Measurements from ENCODE around the gene ABCB10. TPM values are rescaled to one million over a fixed set of nuclear protein-coding genes. Genes with fewer than 3 reads are reported as not detected.
"Not testable (repeated sequence)": the region's sequence is repeated elsewhere in the genome, so short reads cannot be mapped to it uniquely, and the experiment has no call there.

ABCB10 gene
- total RNA-seq, 2 experiments from 2014 or later: 32.4 to 39.9 TPM

DNA sequence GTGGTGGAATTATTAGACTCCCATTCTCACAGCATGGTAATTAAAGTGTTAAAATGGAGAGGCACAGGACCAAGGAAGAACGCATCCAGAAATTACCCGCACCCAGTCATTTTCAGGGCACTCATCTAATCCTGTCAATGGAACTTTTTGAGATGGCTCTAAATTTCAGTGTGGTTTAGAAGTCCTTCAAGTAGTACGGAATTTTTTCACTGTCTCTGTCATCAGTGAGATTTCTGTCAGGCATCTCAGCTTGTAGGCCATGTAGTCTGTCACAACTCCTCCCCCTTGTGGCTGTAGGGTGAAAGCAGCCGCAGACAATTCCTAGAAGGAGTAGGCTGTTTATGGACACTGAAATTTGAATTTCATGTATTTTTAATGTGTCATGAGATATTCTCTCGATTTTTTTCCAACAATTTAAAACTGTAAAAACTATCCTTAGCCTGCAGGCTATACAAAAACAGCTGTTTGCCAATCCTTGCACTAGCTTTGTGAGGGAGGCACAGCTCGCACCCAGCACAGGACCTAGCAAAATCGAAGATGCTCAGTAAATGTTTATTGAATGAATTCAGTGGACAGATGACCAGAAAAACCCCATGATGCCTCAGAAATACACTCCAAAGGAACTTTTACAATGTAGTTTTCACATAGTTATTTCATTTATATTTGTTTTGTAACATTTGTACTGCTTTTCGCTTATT, 43.8 kb downstream of the ABCB10 start:
- POLR2A ChIA-PET: no interaction called here
- H3K36me3 Mint-ChIP-seq (ENCODE audit: low read depth): peaks cover 16% of the 10 kb centered on the region
- no peaks in the 10 kb centered on the region for H3K27me3 Mint-ChIP-seq (ENCODE audit: low read depth)
- H3K4me3 Mint-ChIP-seq: no peak overlapping the region
- H3K4me1 Mint-ChIP-seq (ENCODE audit: low read depth): peaks cover 12% of the 10 kb centered on the region
- no peaks in the 10 kb centered on the region for H3K9me3 Mint-ChIP-seq (ENCODE audit: insufficient read depth)
- DNase-seq: peak; percentile 70
- H3K27ac Mint-ChIP-seq: no peak overlapping the region
- CTCF ChIA-PET: interaction anchor here (0.7 to 3.8 kb wide), 13 partner anchors 9 to 287 kb away, joined by 3 to 32 read pairs (median 5); partner anchors contain the start of gene ABCB10
- ATAC-seq: peak; percentile 85

DNA sequence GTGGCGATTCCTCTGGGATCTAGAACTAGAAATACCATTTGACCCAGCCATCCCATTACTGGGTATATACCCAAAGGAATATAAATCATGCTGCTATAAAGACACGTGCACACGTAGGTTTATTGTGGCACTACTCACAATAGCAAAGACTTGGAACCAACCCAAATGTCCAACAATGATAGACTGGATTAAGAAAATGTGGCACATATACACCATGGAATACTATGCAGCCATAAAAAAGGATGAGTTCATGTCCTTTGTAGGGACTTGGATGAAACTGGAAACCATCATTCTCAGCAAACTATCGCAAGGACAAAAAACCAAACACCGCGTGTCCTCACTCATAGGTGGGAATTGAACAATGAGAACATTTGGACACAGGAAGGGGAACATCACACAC, 46.9 kb downstream of the ABCB10 start:
- DNase-seq; ATAC-seq; H3K9me3 Mint-ChIP-seq (ENCODE audit: insufficient read depth); H3K27ac Mint-ChIP-seq; POLR2A ChIA-PET; CTCF ChIA-PET; H3K4me3 Mint-ChIP-seq; H3K27me3 Mint-ChIP-seq (ENCODE audit: low read depth): not testable (repeated sequence)
- H3K36me3 Mint-ChIP-seq (ENCODE audit: low read depth): peaks cover 10% of the 10 kb centered on the region
- H3K4me1 Mint-ChIP-seq (ENCODE audit: low read depth): peaks cover 31% of the 10 kb centered on the region

DNA sequence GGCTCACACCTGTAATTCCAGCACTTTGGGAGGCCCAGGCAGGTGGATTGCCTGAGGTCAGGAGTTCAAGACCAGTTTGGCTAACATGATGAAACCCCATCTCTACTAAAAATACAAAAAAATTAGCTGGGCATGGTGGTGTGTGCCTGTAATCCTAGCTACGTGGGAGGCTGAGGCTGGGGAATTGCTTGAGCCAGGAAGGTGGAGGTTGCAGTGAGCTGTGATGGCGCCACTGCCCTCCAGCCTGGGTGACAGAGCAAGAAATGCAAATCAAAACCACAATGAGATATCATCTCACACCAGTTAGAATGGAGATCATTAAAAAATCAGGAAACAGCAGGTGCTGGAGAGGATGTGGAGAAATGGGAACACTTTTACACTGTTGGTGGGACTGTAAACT, 47.3 kb downstream of the ABCB10 start:
- H3K27me3 Mint-ChIP-seq (ENCODE audit: low read depth); DNase-seq; POLR2A ChIA-PET; H3K9me3 Mint-ChIP-seq (ENCODE audit: insufficient read depth); H3K27ac Mint-ChIP-seq; ATAC-seq; H3K4me3 Mint-ChIP-seq: not testable (repeated sequence)
- Mint-ChIP-seq H3K36me3 (ENCODE audit: low read depth) (peaks cover 10% of the 10 kb centered on the region), H3K4me1 (ENCODE audit: low read depth) (peaks cover 35% of the 10 kb centered on the region)
- CTCF ChIA-PET: interaction anchor here (1.0 kb wide), 1 partner anchor 257 kb away, joined by 4 read pairs; no protein-coding TSS in a partner anchor

- peaks cover 9% of the 10 kb centered on the region for H3K36me3 Mint-ChIP-seq (ENCODE audit: low read depth)
- ChIA-PET POLR2A (interaction anchor here (0.8 to 1.4 kb wide), 3 partner anchors 48 to 167 kb away, joined by 3 read pairs; partner anchors contain the start of gene CCSAP), CTCF (interaction anchor here (1.6 to 1.8 kb wide), 3 partner anchors 27 to 69 kb away, joined by 3 to 11 read pairs (median 9); partner anchors contain the start of gene ABCB10)
- H3K4me3 Mint-ChIP-seq: peak overlapping the region; percentile 87
- ATAC-seq: no peak
- H3K4me1 Mint-ChIP-seq (ENCODE audit: low read depth): peaks cover 35% of the 10 kb centered on the region
- peak overlapping the region; percentile 96 for H3K27ac Mint-ChIP-seq
- DNase-seq: no peak
- H3K9me3 Mint-ChIP-seq (ENCODE audit: insufficient read depth): no peaks in the 10 kb centered on the region
- peaks cover 2% of the 10 kb centered on the region for H3K27me3 Mint-ChIP-seq (ENCODE audit: low read depth)
Measured at GRCh38 chr1:229509576-229509975, 48.9 kb downstream of the ABCB10 start.

DNA sequence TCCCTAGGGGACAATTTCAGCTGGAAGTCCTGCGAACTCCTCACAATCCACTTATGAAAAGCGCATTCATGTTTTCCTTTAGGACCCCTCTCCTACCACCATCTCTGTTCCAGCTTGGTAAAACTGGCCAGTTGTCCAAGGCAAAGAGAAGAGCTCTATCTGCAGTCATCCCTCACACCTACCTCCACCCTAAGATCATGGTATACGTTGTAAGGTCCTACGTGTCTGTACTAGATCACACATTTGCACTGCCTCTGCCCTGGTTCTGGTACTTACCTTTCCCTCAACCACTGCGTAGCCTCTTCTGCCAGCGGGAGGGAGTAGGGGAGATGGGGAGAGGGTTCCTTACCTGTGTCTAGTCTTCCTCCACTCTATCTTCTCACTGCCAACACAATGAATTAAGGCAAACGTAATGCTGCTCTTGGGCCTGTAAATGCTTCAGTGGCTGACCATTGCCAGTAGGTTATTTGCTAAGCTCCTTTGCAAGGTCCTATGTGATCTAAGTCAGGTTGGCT, 49.6 kb downstream of the ABCB10 start:
- POLR2A ChIA-PET: interaction anchor here (0.7 to 2.4 kb wide), 12 partner anchors 9 to 571 kb away, joined by 3 to 14 read pairs (median 4); partner anchors contain the start of genes ABCB10 and CCSAP
- ATAC-seq (no peak), DNase-seq (peak; percentile 25)
- Mint-ChIP-seq H3K4me1 (ENCODE audit: low read depth) (peaks cover 36% of the 10 kb centered on the region), H3K4me3 (peak overlapping the region; percentile 87), H3K27me3 (ENCODE audit: low read depth) (peaks cover 2% of the 10 kb centered on the region), H3K36me3 (ENCODE audit: low read depth) (peaks cover 11% of the 10 kb centered on the region), H3K27ac (peak overlapping the region; percentile 96), H3K9me3 (ENCODE audit: insufficient read depth) (no peaks in the 10 kb centered on the region)
- CTCF ChIA-PET: interaction anchor here (1.0 to 1.8 kb wide), 5 partner anchors 9 to 254 kb away, joined by 3 to 11 read pairs (median 9); partner anchors contain the start of gene ABCB10

DNA sequence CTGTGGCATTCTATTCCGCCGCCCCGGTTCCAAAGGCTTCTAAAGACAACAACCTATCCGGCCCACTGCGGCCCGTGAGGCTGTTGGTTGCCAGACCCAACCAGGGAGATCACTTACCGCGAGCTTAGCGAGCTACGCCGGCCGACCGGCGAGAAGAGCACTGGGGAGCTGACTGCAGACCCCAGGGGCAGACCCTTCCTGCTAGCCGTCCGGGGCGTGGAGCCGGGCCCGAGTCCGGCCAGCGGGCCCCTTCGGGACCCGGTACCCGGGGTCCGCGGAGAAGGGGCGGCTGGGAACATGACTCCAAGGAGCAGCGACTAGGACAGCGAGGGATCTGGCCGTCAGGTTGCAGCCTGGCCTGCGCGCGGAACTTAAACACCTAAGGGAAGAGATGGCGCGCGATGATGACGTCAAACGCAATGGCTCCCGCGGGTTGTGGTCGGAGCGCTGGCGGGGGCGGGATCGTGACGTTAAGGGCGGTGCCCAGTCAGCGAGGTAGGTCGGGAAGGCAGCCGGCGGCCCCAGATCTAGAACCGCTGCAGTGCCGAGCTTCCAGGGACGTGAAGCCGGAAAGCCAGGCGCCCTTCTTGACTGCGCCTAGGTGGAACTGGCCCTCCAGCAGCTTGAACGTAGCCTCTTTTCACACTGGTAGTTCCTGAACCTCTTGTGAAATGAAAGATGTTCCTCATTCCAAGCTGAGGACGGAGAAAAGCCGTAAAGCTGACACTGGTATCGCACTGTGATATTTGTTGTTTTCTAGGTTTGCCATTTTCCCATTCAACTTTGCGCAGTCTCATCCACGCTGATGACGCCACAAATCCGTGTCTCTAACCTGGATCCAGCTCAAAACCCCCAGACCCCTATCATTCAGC, 50.3 kb downstream of the ABCB10 start, which contains the start of gene NUP133:
TSS of gene NUP133 (minus strand) at position 391 of the 872 bp plus-strand sequence. CDS start at position 299, 92 bp downstream.
- peak within 1 kb of the TSS; percentile 96 for H3K27ac Mint-ChIP-seq

GRCh38 chr1:229507502-229507901, 51.0 kb downstream of the ABCB10 start:
- Mint-ChIP-seq H3K4me3 (peak overlapping the region; percentile 87), H3K9me3 (ENCODE audit: insufficient read depth) (no peaks in the 10 kb centered on the region), H3K36me3 (ENCODE audit: low read depth) (peaks cover 13% of the 10 kb centered on the region), H3K4me1 (ENCODE audit: low read depth) (peaks cover 36% of the 10 kb centered on the region), H3K27ac (peak overlapping the region; percentile 96), H3K27me3 (ENCODE audit: low read depth) (peaks cover 2% of the 10 kb centered on the region)
- peak; percentile 1 for ATAC-seq
- CTCF ChIA-PET: interaction anchor here (1.1 to 1.4 kb wide), 2 partner anchors 251 to 253 kb away, joined by 3 to 5 read pairs; no protein-coding TSS in a partner anchor
- no peak for DNase-seq
- POLR2A ChIA-PET: interaction anchor here (1.1 to 2.4 kb wide), 6 partner anchors 10 to 253 kb away, joined by 3 to 14 read pairs (median 4); partner anchors contain the start of gene ABCB10

More for the DNA sequence above, 50.3 kb downstream of the ABCB10 start, which contains the start of gene NUP133:
- POLR2A ChIA-PET: interaction anchor here (0.6 to 2.4 kb wide), 14 partner anchors 10 to 814 kb away, joined by 3 to 14 read pairs (median 4); partner anchors contain the start of gene ABCB10
- CTCF ChIA-PET: interaction anchor here (1.0 to 1.8 kb wide), 6 partner anchors 9 to 253 kb away, joined by 3 to 11 read pairs (median 7); partner anchors contain the start of gene ABCB10
- Mint-ChIP-seq H3K4me1 (ENCODE audit: low read depth) (peaks cover 36% of the 10 kb centered on the region), H3K36me3 (ENCODE audit: low read depth) (peaks cover 11% of the 10 kb centered on the region), H3K9me3 (ENCODE audit: insufficient read depth) (no peaks in the 10 kb centered on the region), H3K27me3 (ENCODE audit: low read depth) (peaks cover 2% of the 10 kb centered on the region), H3K4me3 (peak within 1 kb of the TSS; percentile 87)
- DNase-seq (peak; percentile 99), ATAC-seq (peak; percentile 95)

DNA sequence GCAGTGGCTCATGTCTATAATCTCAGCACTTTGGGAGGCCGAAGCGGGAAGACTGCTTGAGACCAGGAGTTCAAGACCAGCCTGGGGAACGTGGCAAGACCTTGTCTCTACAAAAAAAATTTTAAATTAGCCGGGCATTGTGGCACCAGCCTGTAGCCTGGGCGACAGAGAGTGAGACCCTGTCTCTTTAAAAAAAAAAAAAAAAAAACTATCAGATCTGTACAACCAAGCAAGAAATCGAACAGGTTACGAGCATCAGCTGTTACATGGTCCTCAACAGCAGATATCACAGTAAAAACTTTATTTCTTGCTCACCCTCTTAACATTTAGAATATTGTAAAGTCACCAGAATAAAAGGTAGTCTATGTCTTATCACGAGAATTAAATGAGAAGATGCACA, 51.9 kb downstream of the ABCB10 start:
- H3K27me3 Mint-ChIP-seq (ENCODE audit: low read depth): peaks cover 2% of the 10 kb centered on the region
- POLR2A ChIA-PET: interaction anchor here (0.6 kb wide), 1 partner anchor 108 kb away, joined by 3 read pairs; no protein-coding TSS in a partner anchor

GRCh38 chr1:229495782-229496181, 62.7 kb downstream of the ABCB10 start:
- Mint-ChIP-seq H3K9me3 (ENCODE audit: insufficient read depth) (no peaks in the 10 kb centered on the region), H3K27me3 (ENCODE audit: low read depth) (no peaks in the 10 kb centered on the region), H3K27ac (no peak overlapping the region), H3K4me1 (ENCODE audit: low read depth) (no peaks in the 10 kb centered on the region), H3K4me3 (no peak overlapping the region), H3K36me3 (ENCODE audit: low read depth) (peaks cover 45% of the 10 kb centered on the region)
- POLR2A ChIA-PET: interaction anchor here (1.4 kb wide), 2 partner anchors 12 to 13 kb away, joined by 3 to 4 read pairs; partner anchors contain the start of gene NUP133
- ATAC-seq (no peak), DNase-seq (no peak)
- CTCF ChIA-PET: interaction anchor here (1.2 to 2.2 kb wide), 4 partner anchors 12 to 237 kb away, joined by 3 to 11 read pairs (median 5); no protein-coding TSS in a partner anchor

More for the DNA sequence above, 51.9 kb downstream of the ABCB10 start:
- peak overlapping the region; percentile 52 for H3K27ac Mint-ChIP-seq
- peaks cover 36% of the 10 kb centered on the region for H3K4me1 Mint-ChIP-seq (ENCODE audit: low read depth)
- no peaks in the 10 kb centered on the region for H3K9me3 Mint-ChIP-seq (ENCODE audit: insufficient read depth)
- ATAC-seq (no peak), DNase-seq (no peak)
- H3K4me3 Mint-ChIP-seq: peak overlapping the region; percentile 87
- CTCF ChIA-PET: interaction anchor here (1.3 kb wide), 1 partner anchor 25 kb away, joined by 3 read pairs; no protein-coding TSS in a partner anchor
- H3K36me3 Mint-ChIP-seq (ENCODE audit: low read depth): peaks cover 17% of the 10 kb centered on the region

GRCh38 chr1:229487181-229487580, 71.3 kb downstream of the ABCB10 start:
- no peak overlapping the region for H3K4me3 Mint-ChIP-seq
- peaks cover 55% of the 10 kb centered on the region for H3K36me3 Mint-ChIP-seq (ENCODE audit: low read depth)
- H3K9me3 Mint-ChIP-seq (ENCODE audit: insufficient read depth): no peaks in the 10 kb centered on the region
- DNase-seq: no peak
- peak overlapping the region; percentile 47 for H3K27ac Mint-ChIP-seq
- ATAC-seq: no peak
- no peaks in the 10 kb centered on the region for H3K27me3 Mint-ChIP-seq (ENCODE audit: low read depth)
- H3K4me1 Mint-ChIP-seq (ENCODE audit: low read depth): no peaks in the 10 kb centered on the region
- CTCF ChIA-PET: interaction anchor here (11.2 kb wide), 1 partner anchor 230 kb away, joined by 164 read pairs; no protein-coding TSS in a partner anchor
- POLR2A ChIA-PET: no interaction called here

Measured in activated CD8-positive, alpha-beta T cell treated with anti-CD3 and anti-CD28 coated beads, Interleukin-2, amount 10 ng/mL, durations not matched to agents 7 days and 5 days (primary cell).